Hepatocyte (in vitro differentiated cells): Measurements from ENCODE around the gene TRPM2. TPM values are rescaled to one million over a fixed set of nuclear protein-coding genes. Genes with fewer than 3 reads are reported as not detected.

Experiments used
- DNase-seq: peaks from one replicate; pipeline ENCODE4 v3.0.0-alpha.2; 2016; ENCODE audit warnings: low spot score
- H2AFZ ChIP-seq: fragments of 200-600 bp; sonication (generic); 2 replicates; pipeline ENCODE4 v1.6.0; 2016; ENCODE audit warnings: antibody characterized with exemption, mild to moderate bottlenecking
- H3K27ac ChIP-seq: fragments of 200-600 bp; sonication (generic); 2 replicates; pipeline ENCODE4 v1.5.1; 2016; ENCODE audit warnings: mild to moderate bottlenecking
- H3K27me3 ChIP-seq: fragments of 200-600 bp; sonication (generic); 2 replicates; pipeline ENCODE4 v1.6.1; 2016
- H3K36me3 ChIP-seq: fragments of 200-600 bp; sonication (generic); replicated peaks from 2 replicates; pipeline ENCODE4 v1.5.1; 2016; ENCODE audit warnings: low read depth; ENCODE audit not compliant: insufficient read depth
- H3K4me1 ChIP-seq: fragments of 200-600 bp; sonication (generic); 2 replicates; pipeline ENCODE4 v1.5.1; 2016; ENCODE audit warnings: mild to moderate bottlenecking, moderate library complexity; ENCODE audit not compliant: insufficient read depth
- H3K4me2 ChIP-seq: fragments of 200-600 bp; sonication (generic); 2 replicates; pipeline ENCODE4 v1.6.0; 2016
- H3K4me3 ChIP-seq: fragments of 200-600 bp; sonication (generic); 2 replicates; pipeline ENCODE4 v1.5.1; 2016; ENCODE audit warnings: mild to moderate bottlenecking
- H3K79me2 ChIP-seq: fragments of 200-600 bp; sonication (generic); 2 replicates; pipeline ENCODE4 v1.6.0; 2017; ENCODE audit warnings: mild to moderate bottlenecking
- H3K9me2 ChIP-seq: fragments of 200-600 bp; sonication (generic); replicated peaks from 2 replicates; pipeline ENCODE4 v1.6.0; 2017; ENCODE audit warnings: mild to moderate bottlenecking; ENCODE audit not compliant: insufficient read depth
- H3K9me3 ChIP-seq: fragments of 200-600 bp; sonication (generic); 2 replicates; pipeline ENCODE4 v1.5.1; 2016; ENCODE audit warnings: low read depth, mild to moderate bottlenecking
- H4K20me1 ChIP-seq: fragments of 200-600 bp; sonication (generic); 2 replicates; pipeline ENCODE4 v1.6.0; 2016; ENCODE audit warnings: mild to moderate bottlenecking; ENCODE audit not compliant: insufficient read depth, poor library complexity, severe bottlenecking
- CTCF ChIP-seq: fragments of 200-600 bp; sonication (generic); IDR thresholded peaks from 2 replicates; pipeline ENCODE4 v1.5.1; 2016; ENCODE audit warnings: antibody characterized with exemption, mild to moderate bottlenecking; ENCODE audit not compliant: poor library complexity
- EZH2 ChIP-seq: fragments of 200-600 bp; sonication (generic); IDR thresholded peaks from 2 replicates; pipeline ENCODE4 v1.6.1; 2016; ENCODE audit warnings: antibody characterized with exemption, mild to moderate bottlenecking, borderline replicate concordance
- EZH2phosphoT487 ChIP-seq: fragments of 200-600 bp; sonication (generic); IDR thresholded peaks from one replicate; pipeline ENCODE4 v1.6.1; 2018; ENCODE audit warnings: antibody characterized with exemption, mild to moderate bottlenecking, low read depth, moderate library complexity; ENCODE audit not compliant: unreplicated experiment, severe bottlenecking
- WGBS: methylation state at CpG from one replicate; pipeline ENCODE4 v1.1.6; 2016; ENCODE audit warnings: low lambda C conversion rate; ENCODE audit errors: missing lambda C conversion rate; 5-methylcytosine and 5-hydroxymethylcytosine counted together
- polyA plus RNA-seq: library from polyadenylated mRNA; unstranded; fragments of >200 nt; fragmentation: Nextera tagmentation; extraction: Ambion mirVana; gene quantifications from 2 replicates; pipeline ENCODE4 v1.2.1, GENCODE V29; 2016
- total RNA-seq: library from RNA; depleted of rRNA; stranded (reverse); fragments of >200 nt; gene quantifications from 2 replicates; pipeline ENCODE4 v1.2.3, GENCODE V29; 2014

TRPM2 gene
- total and polyA plus RNA-seq, 2 experiments from 2014 or later, result 0.25 to 0.50 TPM

GRCh38 chr21:44453120-44453519, 99.7 kb downstream of the TRPM2 start:
- no peak overlapping the region for H3K27ac ChIP-seq
- no peak overlapping the region for H2AFZ ChIP-seq
- no peaks in the 10 kb centered on the region for H3K27me3 ChIP-seq
- TF ChIP-seq EZH2phosphoT487 (no peak), EZH2 (no peak), CTCF (no peak)
- H3K4me3 ChIP-seq, result no peak overlapping the region
- H3K9me3 ChIP-seq, result no peaks in the 10 kb centered on the region
- H3K79me2 ChIP-seq, result peaks cover 4% of the 10 kb centered on the region
- H3K4me1 ChIP-seq, result peaks cover 9% of the 10 kb centered on the region
- H4K20me1 ChIP-seq, result no peaks in the 10 kb centered on the region
- no peak overlapping the region for H3K4me2 ChIP-seq
- no peaks in the 10 kb centered on the region for H3K9me2 ChIP-seq
- no peak for DNase-seq
- 92% methylated on average over 3 of the region's 3 CpGs for WGBS
- H3K36me3 ChIP-seq, result no peaks in the 10 kb centered on the region

GRCh38 chr21:44454058-44454457, 100.6 kb downstream of the TRPM2 start:
- no peak overlapping the region for H3K4me2 ChIP-seq
- H3K79me2 ChIP-seq, result peaks cover 4% of the 10 kb centered on the region
- 93% methylated on average over 5 of the region's 5 CpGs for WGBS
- DNase-seq, result no peak
- no peaks in the 10 kb centered on the region for H3K36me3 ChIP-seq
- no peak overlapping the region for H3K4me3 ChIP-seq
- no peaks in the 10 kb centered on the region for H4K20me1 ChIP-seq
- no peaks in the 10 kb centered on the region for H3K9me2 ChIP-seq
- no peak for TF ChIP-seq CTCF
- TF ChIP-seq EZH2phosphoT487, result no peak
- TF ChIP-seq EZH2, result no peak
- H3K4me1 ChIP-seq, result peaks cover 14% of the 10 kb centered on the region
- H3K9me3 ChIP-seq, result no peaks in the 10 kb centered on the region
- no peaks in the 10 kb centered on the region for H3K27me3 ChIP-seq
- H3K27ac ChIP-seq, result no peak overlapping the region
- H2AFZ ChIP-seq, result no peak overlapping the region

GRCh38 chr21:44454747-44455523, 101.5 kb downstream of the TRPM2 start, which contains the start of gene LRRC3:
LRRC3 (plus strand) TSS chr21:44455510; CDS start chr21:44456645, 1,135 bp downstream.
- 19% methylated on average over 13 of the region's 45 CpGs for WGBS
- H3K4me1 ChIP-seq, result peaks cover 14% of the 10 kb centered on the region
- peak within 1 kb of the TSS; percentile 61 for H3K27ac ChIP-seq
- peak; percentile 99 for DNase-seq
- peaks cover 4% of the 10 kb centered on the region for H3K79me2 ChIP-seq
- TF ChIP-seq CTCF (no peak), EZH2 (no peak), EZH2phosphoT487 (no peak)
- H3K9me2 ChIP-seq, result no peaks in the 10 kb centered on the region
- peak within 1 kb of the TSS; percentile 95 for H3K4me3 ChIP-seq
- peak within 1 kb of the TSS; percentile 81 for H3K4me2 ChIP-seq
- no peaks in the 10 kb centered on the region for H3K27me3 ChIP-seq
- H3K9me3 ChIP-seq, result no peaks in the 10 kb centered on the region
- peak within 1 kb of the TSS; percentile 63 for H2AFZ ChIP-seq
- no peaks in the 10 kb centered on the region for H4K20me1 ChIP-seq
- no peaks in the 10 kb centered on the region for H3K36me3 ChIP-seq
